Naive thymus-derived CD4-positive, alpha-beta T cell (primary cell): ENCODE results near the gene CRKL. TPM values are rescaled to one million over a fixed set of nuclear protein-coding genes. Genes with fewer than 3 reads are reported as not detected.
A peak's percentile ranks its signal among the peaks of the same experiment; 100 is the strongest.
"Not testable (repeated sequence)": the region's sequence is repeated elsewhere in the genome, so short reads cannot be mapped to it uniquely, and the experiment has no call there.

ENCODE experiments used
- ATAC-seq: fragments of 150-1000 bp; cut with Tn5 transposase; 2 replicates; pipeline ENCODE4 v1.10.0; 2021; ENCODE audit warnings: mild to moderate bottlenecking, moderate library complexity
- CTCF ChIA-PET: fragments of 350-600 bp; sonication (Branson Sonifier 250); formaldehyde crosslinking; loops from one replicate; lab custom pipeline; 2021; ENCODE audit warnings: antibody characterized with exemption; lab: Charles Lee
- POLR2A ChIA-PET: fragments of 350-600 bp; sonication (Branson Sonifier 250); formaldehyde crosslinking; loops from one replicate; lab custom pipeline; 2021; ENCODE audit warnings: antibody characterized with exemption, inconsistent platforms; lab: Charles Lee
- DNase-seq, 9 donors: peaks; one replicate each; pipeline versions ENCODE4 v3.0.0 to v3.0.0-alpha.2; 2020 to 2022; ENCODE audit warnings: mixed read lengths in 1 of 9
- H3K27ac ChIP-seq: one replicate; pipeline ENCODE4 v1.7.0; 2013; ENCODE audit warnings: mild to moderate bottlenecking, low read depth, low read length, moderate library complexity
- H3K27me3 ChIP-seq, 2 donors: one replicate each; pipeline ENCODE4 v1.7.0; 2013; ENCODE audit warnings: low read length in 2 of 2, mild to moderate bottlenecking in 2 of 2, moderate library complexity in 2 of 2; ENCODE audit not compliant: control insufficient read depth in 2 of 2, insufficient read depth in 2 of 2
- H3K36me3 ChIP-seq, 3 experiments: 1 replicate in 2 of 3; 2 replicates in 1 of 3; pipeline ENCODE4 v1.7.0; 2013; ENCODE audit warnings: low read length in 3 of 3, mild to moderate bottlenecking in 3 of 3, moderate library complexity in 1 of 3; ENCODE audit not compliant: insufficient read depth in 3 of 3, control insufficient read depth in 2 of 3
- H3K4me1 ChIP-seq, 2 donors: one replicate each; pipeline ENCODE4 v1.7.0; 2013; ENCODE audit warnings: low read length in 2 of 2, mild to moderate bottlenecking in 2 of 2, moderate library complexity in 1 of 2; ENCODE audit not compliant: control insufficient read depth in 2 of 2, insufficient read depth in 2 of 2
- H3K4me3 ChIP-seq: 2 replicates; pipeline ENCODE4 v1.7.0; 2013; ENCODE audit warnings: mild to moderate bottlenecking, low read length
- H3K9me3 ChIP-seq, 3 experiments: 1 replicate in 2 of 3; 2 replicates in 1 of 3; pipeline ENCODE4 v1.7.0; 2013; ENCODE audit warnings: low read length in 3 of 3; ENCODE audit not compliant: control insufficient read depth in 2 of 3
- H3K27ac Mint-ChIP-seq, 9 donors: one replicate each; pipeline ENCODE4 v1.8.0; 2020 to 2022; ENCODE audit warnings: mixed read lengths in 9 of 9, mild to moderate bottlenecking in 8 of 9, moderate library complexity in 5 of 9, inconsistent platforms in 2 of 9
- H3K27me3 Mint-ChIP-seq, 5 donors: one replicate each; pipeline ENCODE4 v1.8.0; 2021 to 2022; ENCODE audit warnings: mixed read lengths in 5 of 5, mild to moderate bottlenecking in 1 of 5
- H3K36me3 Mint-ChIP-seq, 5 donors: one replicate each; pipeline ENCODE4 v1.8.0; 2020 to 2022; ENCODE audit warnings: mixed read lengths in 5 of 5, mild to moderate bottlenecking in 3 of 5, inconsistent platforms in 1 of 5
- H3K4me1 Mint-ChIP-seq, 7 donors: one replicate each; pipeline ENCODE4 v1.8.0; 2020 to 2022; ENCODE audit warnings: mixed read lengths in 7 of 7, mild to moderate bottlenecking in 3 of 7, inconsistent platforms in 1 of 7
- H3K4me3 Mint-ChIP-seq, 10 donors: one replicate each; pipeline ENCODE4 v1.8.0; 2020 to 2022; ENCODE audit warnings: mild to moderate bottlenecking in 10 of 10, mixed read lengths in 10 of 10, moderate library complexity in 6 of 10, inconsistent platforms in 2 of 10
- H3K9me3 Mint-ChIP-seq, 11 donors: one replicate each; pipeline ENCODE4 v1.8.0; 2020 to 2022; ENCODE audit warnings: mixed read lengths in 11 of 11, mild to moderate bottlenecking in 4 of 11, inconsistent platforms in 1 of 11, moderate library complexity in 1 of 11
- intact Hi-C, 2 donors: fragments of 100-400 bp; cut with micrococcal nuclease; formaldehyde crosslinking; loops; one replicate each; pipeline ENCODE4 v1.15.1; 2023
- polyA plus RNA-seq, 2 donors: library from polyadenylated mRNA; unstranded; fragments of 300-500 nt; fragmentation: Illumina TruSeq; gene quantifications; one replicate each; pipeline ENCODE4 v1.2.3, GENCODE V29; 2021
- total RNA-seq, 6 experiments: library from RNA in 5 of 6; stranded (reverse) in 5 of 6; gene quantifications; 1 replicate in 5 of 6; 2 replicates in 1 of 6; pipeline ENCODE4 v1.2.3 and lab custom pipeline; 2021 to 2026

Gene CRKL
- total and polyA plus RNA-seq, 7 experiments from 2014 or later = 38.9 to 82.7 (median 65.8) TPM

- CTCF ChIA-PET, ATAC-seq, DNase-seq, H3K27ac ChIP-seq, POLR2A ChIA-PET, H3K27me3 Mint-ChIP-seq, H3K9me3 Mint-ChIP-seq, H3K9me3 ChIP-seq, H3K4me1 ChIP-seq, H3K4me3 ChIP-seq, H3K27me3 ChIP-seq: not testable (repeated sequence)
- intact Hi-C loops = loop anchor here in 1 of 2 donors (2.0 kb wide), 1 partner anchor 14 kb away; the partner anchor contains the start of gene CRKL
- peaks cover 5 to 26% (median 19%) of the 10 kb centered on the region in 5 donors for H3K36me3 Mint-ChIP-seq
- H3K4me3 Mint-ChIP-seq = peak overlapping the region in 2 of 10 donors; percentile 5 to 29
- peaks cover 0 to 13% (median 7%) of the 10 kb centered on the region in 3 experiments for H3K36me3 ChIP-seq
- H3K27ac Mint-ChIP-seq = peak overlapping the region in 2 of 9 donors; percentile 56 to 66
- peaks cover 34 to 80% (median 57%) of the 10 kb centered on the region in 7 donors for H3K4me1 Mint-ChIP-seq
These were observed 13.2 kb downstream of the CRKL start for GRCh38 chr22:20930435-20930834.

- intact Hi-C loops = loop anchor here in 1 of 2 donors (2.0 kb wide), 1 partner anchor 14 kb away; the partner anchor contains the start of gene CRKL
- peaks cover 0 to 18% (median 7%) of the 10 kb centered on the region in 3 experiments for H3K36me3 ChIP-seq
- Mint-ChIP-seq H3K36me3 (peaks cover 5 to 30% (median 18%) of the 10 kb centered on the region in 5 donors), H3K4me1 (peaks cover 31 to 78% (median 54%) of the 10 kb centered on the region in 7 donors), H3K27me3 (no peaks in the 10 kb centered on the region), H3K27ac (peak overlapping the region in 1 of 9 donors; percentile 56), H3K4me3 (peak overlapping the region in 3 of 10 donors; percentile 5 to 23 (median 18)), H3K9me3 (no peaks in the 10 kb centered on the region)
- POLR2A ChIA-PET = interaction anchor here (0.7 kb wide), 1 partner anchor 9 kb away, joined by 4 read pairs; no protein-coding TSS in a partner anchor
- DNase-seq = no peak
- H3K4me3 ChIP-seq = no peak overlapping the region
- H3K27me3 ChIP-seq = no peaks in the 10 kb centered on the region
- no peak for ATAC-seq
- no peak overlapping the region for H3K27ac ChIP-seq
- CTCF ChIA-PET = no interaction called here
- H3K9me3 ChIP-seq = no peaks in the 10 kb centered on the region
- peaks cover 9 to 11% of the 10 kb centered on the region in 2 donors for H3K4me1 ChIP-seq
These were observed 14.0 kb downstream of the CRKL start for GRCh38 chr22:20931126-20931654.

- peak overlapping the region in 3 of 10 donors; percentile 19 to 37 (median 28) for H3K4me3 Mint-ChIP-seq
- ChIA-PET POLR2A (no interaction called here), CTCF (no interaction called here)
- no peak for ATAC-seq
- Histone ChIP-seq H3K9me3 (no peaks in the 10 kb centered on the region), H3K4me1 (peaks cover 19 to 30% of the 10 kb centered on the region in 2 donors), H3K36me3 (peaks cover 0 to 25% (median 11%) of the 10 kb centered on the region in 3 experiments), H3K27ac (no peak overlapping the region), H3K4me3 (no peak overlapping the region), H3K27me3 (no peaks in the 10 kb centered on the region)
- peak overlapping the region in 2 of 9 donors; percentile 9 to 56 for H3K27ac Mint-ChIP-seq
- no peaks in the 10 kb centered on the region for H3K27me3 Mint-ChIP-seq
- peaks cover 18 to 40% (median 24%) of the 10 kb centered on the region in 5 donors for H3K36me3 Mint-ChIP-seq
- no peaks in the 10 kb centered on the region for H3K9me3 Mint-ChIP-seq
- H3K4me1 Mint-ChIP-seq = peaks cover 35 to 89% (median 67%) of the 10 kb centered on the region in 7 donors
- DNase-seq = no peak
- intact Hi-C loops = no loop called here
These were observed 16.7 kb downstream of the CRKL start for GRCh38 chr22:20933910-20934309.

- H3K27me3 ChIP-seq, ATAC-seq, CTCF ChIA-PET, DNase-seq, H3K27me3 Mint-ChIP-seq, H3K4me3 ChIP-seq, H3K9me3 Mint-ChIP-seq, H3K27ac ChIP-seq, H3K9me3 ChIP-seq, intact Hi-C loops: not testable (repeated sequence)
- peak overlapping the region in 1 of 9 donors; percentile 51 for H3K27ac Mint-ChIP-seq
- peak overlapping the region in 5 of 10 donors; percentile 6 to 83 (median 25) for H3K4me3 Mint-ChIP-seq
- peaks cover 43 to 90% (median 69%) of the 10 kb centered on the region in 7 donors for H3K4me1 Mint-ChIP-seq
- POLR2A ChIA-PET = interaction anchor here (0.6 kb wide), 1 partner anchor 24 kb away, joined by 3 read pairs; no protein-coding TSS in a partner anchor
- Histone ChIP-seq H3K36me3 (peaks cover 0 to 25% (median 11%) of the 10 kb centered on the region in 3 experiments), H3K4me1 (peaks cover 19 to 30% of the 10 kb centered on the region in 2 donors)
- H3K36me3 Mint-ChIP-seq = peaks cover 18 to 43% (median 26%) of the 10 kb centered on the region in 5 donors
These were observed 17.8 kb downstream of the CRKL start for GRCh38 chr22:20935049-20935448.

- DNase-seq, H3K9me3 Mint-ChIP-seq, H3K27ac ChIP-seq, ATAC-seq, H3K27me3 Mint-ChIP-seq, intact Hi-C loops, H3K9me3 ChIP-seq, H3K27me3 ChIP-seq, H3K4me3 ChIP-seq: not testable (repeated sequence)
- Histone ChIP-seq H3K36me3 (peaks cover 0 to 25% (median 11%) of the 10 kb centered on the region in 3 experiments), H3K4me1 (peaks cover 22 to 32% of the 10 kb centered on the region in 2 donors)
- CTCF ChIA-PET = interaction anchor here (0.9 kb wide), 1 partner anchor 10 kb away, joined by 3 read pairs; no protein-coding TSS in a partner anchor
- Mint-ChIP-seq H3K4me3 (peak overlapping the region in 8 of 10 donors; percentile 16 to 83 (median 53)), H3K4me1 (peaks cover 52 to 90% (median 75%) of the 10 kb centered on the region in 7 donors), H3K36me3 (peaks cover 18 to 50% (median 24%) of the 10 kb centered on the region in 5 donors), H3K27ac (peak overlapping the region in 1 of 9 donors; percentile 19)
- POLR2A ChIA-PET = interaction anchor here (0.6 kb wide), 1 partner anchor 23 kb away, joined by 3 read pairs; no protein-coding TSS in a partner anchor
These were observed 18.8 kb downstream of the CRKL start for GRCh38 chr22:20935780-20936539.

- H3K36me3 Mint-ChIP-seq = peaks cover 17 to 55% (median 25%) of the 10 kb centered on the region in 5 donors
- POLR2A ChIA-PET = no interaction called here
- Histone ChIP-seq H3K4me1 (peaks cover 25 to 32% of the 10 kb centered on the region in 2 donors), H3K27me3 (no peaks in the 10 kb centered on the region), H3K27ac (no peak overlapping the region), H3K36me3 (peaks cover 0 to 25% (median 11%) of the 10 kb centered on the region in 3 experiments), H3K4me3 (no peak overlapping the region), H3K9me3 (no peaks in the 10 kb centered on the region)
- peak overlapping the region; percentile 2 to 83 (median 74) for H3K4me3 Mint-ChIP-seq
- no peak for ATAC-seq
- intact Hi-C loops = no loop called here
- CTCF ChIA-PET = interaction anchor here (0.7 to 1.3 kb wide), 2 partner anchors 21 to 907 kb away, joined by 3 to 6 read pairs; no protein-coding TSS in a partner anchor
- H3K9me3 Mint-ChIP-seq = no peaks in the 10 kb centered on the region
- H3K27me3 Mint-ChIP-seq = no peaks in the 10 kb centered on the region
- peak overlapping the region in 5 of 9 donors; percentile 9 to 71 (median 52) for H3K27ac Mint-ChIP-seq
- peaks cover 54 to 94% (median 79%) of the 10 kb centered on the region in 7 donors for H3K4me1 Mint-ChIP-seq
- no peak for DNase-seq
These were observed 20.0 kb downstream of the CRKL start for GRCh38 chr22:20937031-20937793.
